Fibroblast of skin of scalp (primary cell): ENCODE measurements around the gene CYSTM1.
A peak's percentile ranks its signal among the peaks of the same experiment; 100 is the strongest.
"Not testable (repeated sequence)": the region's sequence is repeated elsewhere in the genome, so short reads cannot be mapped to it uniquely, and the experiment has no call there.

Experiments
- DNase-seq: peaks from one replicate; pipeline ENCODE4 v3.0.0-alpha.2; 2013

Gene CYSTM1

GRCh38 chr5:140150201-140150600 lies 24.8 kb upstream of the CYSTM1 start:
- no peak for DNase-seq

GRCh38 chr5:140151144-140152021 lies 23.6 kb upstream of the CYSTM1 start:
- DNase-seq = no peak

GRCh38 chr5:140152022-140152999 lies 22.7 kb upstream of the CYSTM1 start:
- no peak for DNase-seq

GRCh38 chr5:140153255-140153654 lies 21.7 kb upstream of the CYSTM1 start:
- no peak for DNase-seq

GRCh38 chr5:140153905-140154304 lies 21.1 kb upstream of the CYSTM1 start:
- no peak for DNase-seq

GRCh38 chr5:140154710-140155381 lies 20.1 kb upstream of the CYSTM1 start:
- not testable (repeated sequence) for DNase-seq

- DNase-seq = peak; percentile 84
Observed at GRCh38 chr5:140157032-140157781, 17.8 kb upstream of the CYSTM1 start.

DNA sequence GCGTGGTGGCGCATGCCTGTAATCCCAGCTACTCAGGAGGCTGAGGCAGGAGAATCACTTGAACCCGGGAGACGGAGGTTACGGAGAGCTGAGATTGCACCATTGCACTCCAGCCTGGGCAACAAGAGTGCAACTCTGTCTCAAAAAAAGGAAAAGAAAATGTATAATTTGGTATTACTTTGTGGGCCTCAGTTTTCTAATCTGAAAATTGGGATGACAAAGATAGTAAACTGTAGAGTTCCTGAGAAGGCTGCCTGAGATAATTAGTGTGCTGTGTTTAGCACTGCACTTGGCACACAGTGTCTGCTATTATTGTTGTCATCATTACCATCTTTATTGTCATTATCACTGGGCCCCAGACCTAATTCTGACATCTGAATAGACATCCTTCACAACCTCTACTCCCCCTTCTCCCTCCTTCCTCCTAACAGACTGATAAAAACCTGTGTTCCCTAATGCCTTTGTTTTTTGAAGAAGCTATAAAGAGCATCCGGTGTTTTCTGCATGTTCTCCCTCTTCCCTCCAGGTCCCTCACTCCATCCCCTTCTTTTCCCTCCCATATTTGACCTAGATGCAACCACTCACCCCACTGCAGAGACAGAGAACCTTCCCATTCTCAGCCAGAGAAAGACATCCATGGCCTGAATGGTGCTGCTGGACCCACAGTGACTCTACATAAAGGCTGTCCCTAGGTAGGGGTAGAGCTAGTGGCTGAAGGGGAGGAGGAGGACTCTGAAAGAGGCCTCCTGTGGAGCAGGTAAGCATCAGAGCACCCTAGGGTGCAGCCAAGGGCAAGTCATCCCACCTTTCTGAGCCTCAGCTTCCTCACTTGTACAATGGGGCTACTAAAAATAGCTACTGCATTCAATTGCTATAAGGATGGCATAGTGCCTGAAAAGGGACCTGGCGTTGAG lies 15.7 kb upstream of the CYSTM1 start:
- no peak for DNase-seq

- no peak for DNase-seq
Observed at GRCh38 chr5:140162275-140162674, 12.7 kb upstream of the CYSTM1 start.

- DNase-seq = no peak
Observed at GRCh38 chr5:140162781-140163180, 12.2 kb upstream of the CYSTM1 start.

- DNase-seq = no peak
Observed at GRCh38 chr5:140165101-140165922, 9.7 kb upstream of the CYSTM1 start.

- DNase-seq = no peak
Observed at GRCh38 chr5:140165923-140166270, 9.1 kb upstream of the CYSTM1 start.

DNA sequence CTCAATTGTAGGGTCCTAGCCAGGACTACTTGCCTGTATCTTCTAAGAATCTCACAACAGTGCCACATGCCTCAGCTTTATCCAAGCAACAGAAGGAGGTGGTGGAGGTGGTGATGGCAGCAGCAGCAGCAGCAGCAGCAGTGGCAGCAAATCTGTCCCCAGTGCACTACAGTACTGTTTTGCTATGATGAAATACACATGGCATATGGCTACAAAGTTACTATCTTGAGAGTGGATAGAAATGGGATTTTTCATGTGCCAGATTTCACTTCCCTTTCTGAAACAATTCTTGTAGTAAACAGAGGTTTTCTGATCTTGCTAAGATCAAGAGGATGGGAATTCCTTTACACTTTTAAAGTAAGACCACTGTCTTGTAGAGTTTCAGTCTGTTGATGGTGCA lies 8.1 kb upstream of the CYSTM1 start:
- no peak for DNase-seq

- DNase-seq = no peak
Observed at GRCh38 chr5:140168371-140168770, 6.6 kb upstream of the CYSTM1 start.

DNA sequence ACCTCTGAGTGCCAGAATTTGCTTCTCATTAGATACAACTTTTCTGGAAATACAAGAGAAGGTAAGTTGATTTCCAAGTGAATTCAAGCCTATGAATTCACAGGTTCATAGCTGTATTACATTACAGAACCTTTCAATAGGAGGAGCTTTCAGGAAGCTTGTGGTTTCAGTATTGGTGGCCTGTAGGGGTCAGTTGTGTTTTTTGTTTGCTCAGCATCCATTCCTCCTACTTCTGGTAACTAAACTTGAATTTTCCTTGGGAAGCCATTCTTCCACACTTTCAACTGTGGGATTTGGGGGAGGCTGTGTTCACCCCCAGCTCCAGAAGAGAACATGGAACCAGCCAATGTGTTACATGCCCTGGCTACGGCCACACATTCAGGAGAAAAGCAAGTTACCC lies 5.6 kb upstream of the CYSTM1 start:
- no peak for DNase-seq

DNA sequence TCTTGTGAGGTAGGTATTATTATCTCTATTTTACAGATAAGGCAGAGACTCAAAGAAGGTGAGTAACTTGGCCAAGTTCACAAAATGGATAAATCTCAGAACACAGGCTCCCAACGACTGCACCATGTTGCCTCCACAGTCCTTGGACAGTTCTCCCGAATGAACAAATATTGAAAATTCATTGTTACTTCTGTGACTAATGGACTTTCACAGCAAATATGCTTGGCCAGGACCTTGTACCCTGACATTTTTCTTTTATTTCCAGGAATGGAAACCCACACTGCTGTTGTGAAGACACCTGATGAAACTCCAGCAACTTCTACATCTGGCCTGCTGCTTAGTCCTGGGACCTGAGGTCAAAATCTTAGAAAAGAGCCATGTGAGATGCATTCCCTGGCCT lies 2.5 kb upstream of the CYSTM1 start:
- no peak for DNase-seq

GRCh38 chr5:140174014-140174413 lies 974 bp upstream of the CYSTM1 start:
- no peak for DNase-seq

GRCh38 chr5:140175367-140176030 lies 511 bp downstream of the CYSTM1 start:
- DNase-seq = peak; percentile 76

GRCh38 chr5:140176031-140176387 lies 1.0 kb downstream of the CYSTM1 start:
- DNase-seq = no peak

DNA sequence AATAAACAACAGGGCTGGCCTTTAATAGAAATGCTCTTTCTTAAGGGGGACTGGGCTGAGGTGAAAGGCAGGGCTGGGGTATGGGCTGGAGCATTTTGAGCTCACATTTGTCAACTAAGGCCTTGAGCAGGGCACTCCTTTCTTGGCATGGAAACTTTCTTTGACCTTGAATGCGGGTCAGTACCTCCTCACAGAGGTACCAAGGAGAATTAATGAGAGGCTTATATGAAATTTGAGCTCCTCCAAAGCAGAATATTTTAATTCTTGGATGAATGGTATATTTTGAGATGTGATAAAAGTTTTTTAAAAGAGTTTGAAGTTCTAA lies 3.1 kb downstream of the CYSTM1 start:
- no peak for DNase-seq
